Neural progenitor cell (in vitro differentiated cells): Measurements from ENCODE around the gene SRR. TPM values are rescaled to one million over a fixed set of nuclear protein-coding genes. Genes with fewer than 3 reads are reported as not detected.

Source experiments
- DNase-seq: peaks from one replicate; pipeline ENCODE4 v3.0.0-alpha.2; 2016; ENCODE audit warnings: low spot score
- H2AFZ ChIP-seq: fragments of 200-600 bp; sonication (generic); replicated peaks from 2 replicates; pipeline ENCODE4 v1.6.1; 2016; ENCODE audit warnings: antibody characterized with exemption
- H3F3A ChIP-seq: fragments of 200-600 bp; sonication (generic); 2 replicates; pipeline ENCODE4 v1.6.1; 2016; ENCODE audit warnings: antibody characterized with exemption, low read depth
- H3K27ac ChIP-seq: fragments of 200-600 bp; sonication (generic); 2 replicates; pipeline ENCODE4 v1.5.1; 2016; ENCODE audit warnings: mild to moderate bottlenecking
- H3K27me3 ChIP-seq: fragments of 200-600 bp; sonication (generic); 2 replicates; pipeline ENCODE4 v1.6.1; 2016; ENCODE audit warnings: mild to moderate bottlenecking, moderate library complexity
- H3K36me3 ChIP-seq: fragments of 200-600 bp; sonication (generic); 2 replicates; pipeline ENCODE4 v1.5.1; 2016
- H3K4me1 ChIP-seq: fragments of 200-600 bp; sonication (generic); 2 replicates; pipeline ENCODE4 v1.6.1; 2016; ENCODE audit warnings: mixed run types
- H3K4me2 ChIP-seq: fragments of 200-600 bp; sonication (generic); 2 replicates; pipeline ENCODE4 v1.6.1; 2016
- H3K4me3 ChIP-seq: fragments of 200-600 bp; sonication (generic); 2 replicates; pipeline ENCODE4 v1.5.1; 2016
- H3K79me2 ChIP-seq: fragments of 200-600 bp; sonication (generic); 2 replicates; pipeline ENCODE4 v1.6.1; 2016; ENCODE audit warnings: low read depth
- H3K9ac ChIP-seq: fragments of 200-600 bp; sonication (generic); 2 replicates; pipeline ENCODE4 v1.6.1; 2016
- H3K9me3 ChIP-seq: fragments of 200-600 bp; sonication (generic); 2 replicates; pipeline ENCODE4 v1.5.1; 2016; ENCODE audit warnings: low read depth
- H4K20me1 ChIP-seq: fragments of 200-600 bp; sonication (generic); 2 replicates; pipeline ENCODE4 v1.6.1; 2016; ENCODE audit warnings: low read depth
- H3K27ac Mint-ChIP-seq: 3 replicates; pipeline ENCODE4 v1.8.0; 2021; ENCODE audit warnings: mixed read lengths
- H3K27me3 Mint-ChIP-seq: 2 replicates; pipeline ENCODE4 v1.8.0; 2022; ENCODE audit warnings: low read depth, mild to moderate bottlenecking, inconsistent platforms, moderate library complexity, mixed read lengths; ENCODE audit not compliant: insufficient read depth
- H3K36me3 Mint-ChIP-seq: 3 replicates; pipeline ENCODE4 v1.8.0; 2021; ENCODE audit warnings: mixed read lengths
- H3K4me1 Mint-ChIP-seq: 3 replicates; pipeline ENCODE4 v1.8.0; 2021; ENCODE audit warnings: mixed read lengths
- H3K4me3 Mint-ChIP-seq: 3 replicates; pipeline ENCODE4 v1.8.0; 2021; ENCODE audit warnings: mild to moderate bottlenecking, moderate library complexity, mixed read lengths
- H3K9me3 Mint-ChIP-seq: 3 replicates; pipeline ENCODE4 v1.8.0; 2020; ENCODE audit warnings: mixed read lengths
- EZH2 ChIP-seq: fragments of 200-600 bp; sonication (generic); IDR thresholded peaks from 2 replicates; pipeline ENCODE4 v1.6.1; 2017; ENCODE audit warnings: antibody characterized with exemption, mild to moderate bottlenecking, moderate library complexity
- EZH2phosphoT487 ChIP-seq: fragments of 200-600 bp; sonication (generic); IDR thresholded peaks from 2 replicates; pipeline ENCODE4 v1.6.1; 2017; ENCODE audit warnings: antibody characterized with exemption
- total RNA-seq: library from RNA; depleted of rRNA; stranded (reverse); fragments of >200 nt; gene quantifications from 2 replicates; pipeline ENCODE4 v1.2.3, GENCODE V29; 2015; ENCODE audit warnings: low replicate concordance
- TF ChIP-seq, protein P1 (sequence below): fragments of 200-600 bp; sonication (generic); IDR thresholded peaks from 2 replicates; pipeline ENCODE4 v1.5.1; 2017; ENCODE audit warnings: antibody characterized with exemption, mild to moderate bottlenecking

Gene SRR
- total RNA-seq, 1 donor from 2014 or later = 40.9 TPM

DNA sequence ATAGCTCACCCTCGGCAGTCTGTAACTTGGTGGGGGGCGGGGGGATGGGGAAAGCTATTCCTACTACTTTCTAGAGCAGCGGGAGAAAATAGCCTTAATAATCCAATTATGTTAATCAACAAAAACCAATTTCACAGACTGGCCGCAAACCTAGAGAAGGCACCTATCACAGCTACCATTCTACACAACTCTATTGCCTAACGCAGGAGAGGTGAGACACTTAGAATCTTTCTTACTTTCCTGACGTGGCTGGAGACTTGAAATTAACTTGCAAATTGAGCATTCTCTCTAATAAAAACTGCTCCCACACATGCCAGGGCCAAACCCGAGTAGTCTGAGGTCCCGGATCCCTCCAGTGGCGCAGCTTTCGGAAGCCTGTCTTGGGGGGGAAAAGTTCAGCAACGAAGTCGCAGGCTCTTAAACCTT is 959 bp upstream of the SRR start:
- no peaks in the 10 kb centered on the region for H3K9me3 Mint-ChIP-seq
- TF ChIP-seq EZH2phosphoT487 (no peak), EZH2 (no peak)
- TF ChIP-seq, protein P1, sequence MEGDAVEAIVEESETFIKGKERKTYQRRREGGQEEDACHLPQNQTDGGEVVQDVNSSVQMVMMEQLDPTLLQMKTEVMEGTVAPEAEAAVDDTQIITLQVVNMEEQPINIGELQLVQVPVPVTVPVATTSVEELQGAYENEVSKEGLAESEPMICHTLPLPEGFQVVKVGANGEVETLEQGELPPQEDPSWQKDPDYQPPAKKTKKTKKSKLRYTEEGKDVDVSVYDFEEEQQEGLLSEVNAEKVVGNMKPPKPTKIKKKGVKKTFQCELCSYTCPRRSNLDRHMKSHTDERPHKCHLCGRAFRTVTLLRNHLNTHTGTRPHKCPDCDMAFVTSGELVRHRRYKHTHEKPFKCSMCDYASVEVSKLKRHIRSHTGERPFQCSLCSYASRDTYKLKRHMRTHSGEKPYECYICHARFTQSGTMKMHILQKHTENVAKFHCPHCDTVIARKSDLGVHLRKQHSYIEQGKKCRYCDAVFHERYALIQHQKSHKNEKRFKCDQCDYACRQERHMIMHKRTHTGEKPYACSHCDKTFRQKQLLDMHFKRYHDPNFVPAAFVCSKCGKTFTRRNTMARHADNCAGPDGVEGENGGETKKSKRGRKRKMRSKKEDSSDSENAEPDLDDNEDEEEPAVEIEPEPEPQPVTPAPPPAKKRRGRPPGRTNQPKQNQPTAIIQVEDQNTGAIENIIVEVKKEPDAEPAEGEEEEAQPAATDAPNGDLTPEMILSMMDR = no peak
- H3K36me3 ChIP-seq = no peaks in the 10 kb centered on the region
- peak overlapping the region; percentile 81 for H2AFZ ChIP-seq
- H3K9me3 ChIP-seq = no peaks in the 10 kb centered on the region
- H3K27ac ChIP-seq = peak overlapping the region; percentile 94
- peak overlapping the region; percentile 69 for H3K27ac Mint-ChIP-seq
- no peaks in the 10 kb centered on the region for H3K27me3 ChIP-seq
- peaks cover 16% of the 10 kb centered on the region for H3K4me1 ChIP-seq
- H3K36me3 Mint-ChIP-seq = peaks cover 30% of the 10 kb centered on the region
- DNase-seq = peak; percentile 40
- peaks cover 32% of the 10 kb centered on the region for H3K4me1 Mint-ChIP-seq
- peaks cover 28% of the 10 kb centered on the region for H3F3A ChIP-seq
- peak overlapping the region; percentile 95 for H3K4me3 Mint-ChIP-seq
- peak overlapping the region; percentile 95 for H3K4me2 ChIP-seq
- H4K20me1 ChIP-seq = peaks cover 49% of the 10 kb centered on the region
- H3K27me3 Mint-ChIP-seq = no peaks in the 10 kb centered on the region
- H3K4me3 ChIP-seq = peak overlapping the region; percentile 76
- peaks cover 64% of the 10 kb centered on the region for H3K79me2 ChIP-seq
- peak overlapping the region; percentile 76 for H3K9ac ChIP-seq

DNA sequence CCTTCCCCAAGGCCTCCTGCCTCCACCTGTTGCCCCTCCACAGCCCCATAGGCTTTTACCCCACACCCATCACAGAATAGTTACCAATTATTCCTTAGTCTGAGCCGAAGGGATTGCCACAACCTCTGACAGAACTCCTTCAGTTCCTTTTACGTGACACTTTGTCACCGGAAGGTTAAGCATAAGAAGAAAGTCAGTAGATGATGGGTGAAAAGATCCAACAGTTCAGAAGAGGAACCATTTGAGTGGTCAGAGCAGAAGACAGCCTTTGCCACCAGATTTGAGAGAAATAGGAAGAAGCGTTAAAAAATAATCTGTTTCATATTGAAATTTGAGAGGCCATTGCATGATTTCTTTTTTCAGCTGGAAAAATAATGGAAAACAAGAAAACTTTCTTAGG is 1.2 kb downstream of the SRR start:
- H3K27me3 Mint-ChIP-seq = no peaks in the 10 kb centered on the region
- H3K36me3 ChIP-seq = no peaks in the 10 kb centered on the region
- no peak for TF ChIP-seq EZH2
- no peak for TF ChIP-seq EZH2phosphoT487
- TF ChIP-seq, protein P1 = no peak
- peak overlapping the region; percentile 95 for H3K4me2 ChIP-seq
- H3K4me3 ChIP-seq = no peak overlapping the region
- no peak overlapping the region for H3K9ac ChIP-seq
- no peaks in the 10 kb centered on the region for H3K27me3 ChIP-seq
- peaks cover 45% of the 10 kb centered on the region for H3K79me2 ChIP-seq
- no peak overlapping the region for H2AFZ ChIP-seq
- H3K9me3 Mint-ChIP-seq = no peaks in the 10 kb centered on the region
- peaks cover 16% of the 10 kb centered on the region for H3K4me1 ChIP-seq
- peaks cover 32% of the 10 kb centered on the region for H4K20me1 ChIP-seq
- H3K4me1 Mint-ChIP-seq = peaks cover 28% of the 10 kb centered on the region
- no peak overlapping the region for H3K27ac Mint-ChIP-seq
- peak overlapping the region; percentile 84 for H3K4me3 Mint-ChIP-seq
- DNase-seq = no peak
- no peaks in the 10 kb centered on the region for H3K9me3 ChIP-seq
- H3F3A ChIP-seq = peaks cover 28% of the 10 kb centered on the region
- no peak overlapping the region for H3K27ac ChIP-seq
- peaks cover 21% of the 10 kb centered on the region for H3K36me3 Mint-ChIP-seq

DNA sequence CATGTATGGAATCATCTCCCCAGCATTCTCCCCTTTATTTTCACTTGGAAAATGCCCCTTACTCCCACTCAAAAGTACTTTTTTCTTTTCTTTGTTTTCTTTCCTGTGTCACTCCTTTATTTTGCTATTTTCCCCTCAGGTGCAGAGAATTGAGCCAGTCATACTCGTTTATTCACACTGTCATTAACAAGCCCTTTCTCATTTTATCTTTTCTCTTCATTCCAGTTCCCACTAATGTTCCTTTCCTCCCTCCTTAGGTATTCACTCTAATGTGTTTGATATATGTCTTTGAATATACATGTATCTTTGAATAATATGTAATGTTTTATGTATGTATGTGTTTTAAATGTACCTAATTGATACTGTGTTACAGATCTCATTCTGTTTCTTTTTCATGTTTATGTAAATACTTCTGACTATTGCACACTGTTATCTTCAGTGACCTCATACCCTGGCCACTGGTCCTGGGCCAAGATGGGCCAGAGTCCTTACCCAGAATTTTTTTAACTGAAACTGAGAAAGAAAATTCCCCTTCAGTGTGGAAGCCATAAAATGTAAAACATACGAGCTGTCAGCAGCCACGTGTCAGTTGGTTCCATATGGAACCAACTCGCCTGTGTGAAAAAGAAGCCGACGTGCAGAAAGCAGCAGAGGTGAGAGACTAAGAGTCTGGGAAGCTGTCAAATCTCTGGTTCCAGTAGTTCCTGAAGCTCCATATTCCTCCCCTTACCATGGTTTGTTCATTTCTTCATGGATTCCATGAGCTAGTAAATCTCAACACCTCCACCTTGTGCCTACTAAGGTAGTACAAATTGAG is 5.8 kb downstream of the SRR start:
- Mint-ChIP-seq H3K27me3 (no peaks in the 10 kb centered on the region), H3K4me3 (no peak overlapping the region), H3K36me3 (peaks cover 13% of the 10 kb centered on the region), H3K27ac (no peak overlapping the region), H3K4me1 (peaks cover 4% of the 10 kb centered on the region), H3K9me3 (no peaks in the 10 kb centered on the region)
- no peaks in the 10 kb centered on the region for H3K4me1 ChIP-seq
- DNase-seq = no peak
- no peaks in the 10 kb centered on the region for H4K20me1 ChIP-seq
- no peak overlapping the region for H3K4me2 ChIP-seq
- H3K36me3 ChIP-seq = no peaks in the 10 kb centered on the region
- no peak overlapping the region for H2AFZ ChIP-seq
- H3K9ac ChIP-seq = no peak overlapping the region
- H3K4me3 ChIP-seq = no peak overlapping the region
- no peaks in the 10 kb centered on the region for H3K9me3 ChIP-seq
- H3K27me3 ChIP-seq = no peaks in the 10 kb centered on the region
- H3F3A ChIP-seq = peaks cover 7% of the 10 kb centered on the region
- no peak overlapping the region for H3K27ac ChIP-seq
- peaks cover 7% of the 10 kb centered on the region for H3K79me2 ChIP-seq
- TF ChIP-seq EZH2 (no peak), EZH2phosphoT487 (no peak)
- TF ChIP-seq, protein P1 = no peak
